Suprapubic skin (tissue), 4 donors: ENCODE results near the gene ENG. TPM values are rescaled to one million over a fixed set of nuclear protein-coding genes. Genes with fewer than 3 reads are reported as not detected.
A peak's percentile ranks its signal among the peaks of the same experiment; 100 is the strongest.

ENCODE experiments used
- DNase-seq, 2 donors: peaks; one replicate each; pipeline ENCODE4 v3.0.0-alpha.2; 2019; ENCODE audit warnings: low spot score in 2 of 2
- H3K27ac ChIP-seq: fragments of 200-600 bp; sonication (generic); one replicate; pipeline ENCODE4 v1.5.1; 2019
- H3K27me3 ChIP-seq: fragments of 200-600 bp; sonication (generic); one replicate; pipeline ENCODE4 v1.5.1; 2019
- H3K36me3 ChIP-seq: fragments of 200-600 bp; sonication (generic); one replicate; pipeline ENCODE4 v1.5.1; 2019
- H3K4me1 ChIP-seq: fragments of 200-600 bp; sonication (generic); one replicate; pipeline ENCODE4 v1.5.1; 2019
- H3K4me3 ChIP-seq: fragments of 200-600 bp; sonication (generic); one replicate; pipeline ENCODE4 v1.5.1; 2019; ENCODE audit warnings: mild to moderate bottlenecking
- H3K9me3 ChIP-seq: fragments of 200-600 bp; sonication (generic); one replicate; pipeline ENCODE4 v1.5.1; 2019
- CTCF ChIP-seq, 2 donors: fragments of 200-600 bp in 1 of 2; fragments of 450-650 bp in 1 of 2; sonication (generic) in 1 of 2; IDR thresholded peaks; one replicate each; pipeline ENCODE4 v1.5.1; 2016 to 2019; ENCODE audit warnings: antibody characterized with exemption in 2 of 2, mild to moderate bottlenecking in 1 of 2, moderate library complexity in 1 of 2
- EP300 ChIP-seq: sonication (generic); formaldehyde crosslinking; IDR thresholded peaks from one replicate; pipeline ENCODE4 v1.6.1; 2017; ENCODE audit warnings: antibody characterized with exemption
- POLR2A ChIP-seq, 2 donors: fragments of 450-650 bp; IDR thresholded peaks; one replicate each; pipeline ENCODE4 v1.6.1; 2017; ENCODE audit warnings: antibody characterized with exemption in 2 of 2, mild to moderate bottlenecking in 2 of 2, moderate library complexity in 2 of 2
- POLR2AphosphoS5 ChIP-seq, 3 donors: sonication (generic); formaldehyde crosslinking; IDR thresholded peaks; one replicate each; pipeline ENCODE4 v1.6.1; 2017; ENCODE audit warnings: antibody characterized with exemption in 3 of 3
- WGBS: methylation state at CpG from one replicate; pipeline ENCODE4 v1.1.5; 2018; 5-methylcytosine and 5-hydroxymethylcytosine counted together
- total RNA-seq, 4 donors: library from RNA; depleted of rRNA; stranded (reverse); fragments of >200 nt; gene quantifications; one replicate each; pipeline ENCODE4 v1.1.0, GENCODE V29; 2016

The ENG gene
- total RNA-seq, 4 donors from 2014 or later = 17.2 to 38.7 (median 31.2) TPM

- H3K4me1 ChIP-seq = peaks cover 53% of the 10 kb centered on the region
- WGBS = 20% methylated on average over 1 of the region's 26 CpGs
- H3K4me3 ChIP-seq = peak overlapping the region; percentile 57
- TF ChIP-seq EP300 (no peak), CTCF (IDR thresholded peaks at IDR 0.05) (no peak), POLR2A (IDR thresholded peaks at IDR 0.05) (no peak), POLR2AphosphoS5 (IDR thresholded peaks at IDR 0.05) (no peak)
- DNase-seq = peak in 1 of 2 donors; percentile 67
- no peaks in the 10 kb centered on the region for H3K27me3 ChIP-seq
- H3K27ac ChIP-seq = peak overlapping the region; percentile 73
- peaks cover 4% of the 10 kb centered on the region for H3K36me3 ChIP-seq
- no peaks in the 10 kb centered on the region for H3K9me3 ChIP-seq
These were observed 22.5 kb upstream of the ENG start for GRCh38 chr9:127876764-127877562.

GRCh38 chr9:127876026-127876763, 21.7 kb upstream of the ENG start:
- Histone ChIP-seq H3K4me3 (peak overlapping the region; percentile 57), H3K36me3 (peaks cover 5% of the 10 kb centered on the region), H3K4me1 (peaks cover 53% of the 10 kb centered on the region), H3K9me3 (no peaks in the 10 kb centered on the region), H3K27ac (peak overlapping the region; percentile 6), H3K27me3 (no peaks in the 10 kb centered on the region)
- peak in 1 of 2 donors; percentile 56 for DNase-seq
- WGBS = 82% methylated on average over 2 of the region's 14 CpGs
- TF ChIP-seq EP300 (no peak), POLR2AphosphoS5 (IDR thresholded peaks at IDR 0.05) (no peak), CTCF (IDR thresholded peaks at IDR 0.05) (no peak), POLR2A (IDR thresholded peaks at IDR 0.05) (no peak)

- H3K27me3 ChIP-seq = no peaks in the 10 kb centered on the region
- peak in 1 of 2 donors; percentile 65 for DNase-seq
- no peak overlapping the region for H3K27ac ChIP-seq
- H3K36me3 ChIP-seq = peaks cover 11% of the 10 kb centered on the region
- WGBS = 70% methylated on average over 10 of the region's 10 CpGs
- H3K4me1 ChIP-seq = peaks cover 53% of the 10 kb centered on the region
- no peak overlapping the region for H3K4me3 ChIP-seq
- TF ChIP-seq POLR2AphosphoS5 (IDR thresholded peaks at IDR 0.05) (no peak), CTCF (IDR thresholded peaks at IDR 0.05) (no peak), POLR2A (IDR thresholded peaks at IDR 0.05) (no peak), EP300 (no peak)
- no peaks in the 10 kb centered on the region for H3K9me3 ChIP-seq
These were observed 21.0 kb upstream of the ENG start for GRCh38 chr9:127875306-127875966.

- no peak for TF ChIP-seq POLR2AphosphoS5 (IDR thresholded peaks at IDR 0.05)
- no peak for TF ChIP-seq CTCF (IDR thresholded peaks at IDR 0.05)
- TF ChIP-seq EP300 = no peak
- TF ChIP-seq POLR2A (IDR thresholded peaks at IDR 0.05) = no peak
- H3K4me1 ChIP-seq = peaks cover 53% of the 10 kb centered on the region
- H3K4me3 ChIP-seq = peak overlapping the region; percentile 4
- H3K27ac ChIP-seq = peak overlapping the region; percentile 17
- 52% methylated on average over 8 of the region's 19 CpGs for WGBS
- H3K9me3 ChIP-seq = no peaks in the 10 kb centered on the region
- peak in 1 of 2 donors; percentile 66 for DNase-seq
- no peaks in the 10 kb centered on the region for H3K27me3 ChIP-seq
- H3K36me3 ChIP-seq = peaks cover 11% of the 10 kb centered on the region
These were observed 20.1 kb upstream of the ENG start for GRCh38 chr9:127874301-127875221.
